Forelimb muscle (tissue), 1 donor: ENCODE results near the gene HIPK3. TPM values are rescaled to one million over a fixed set of nuclear protein-coding genes. Genes with fewer than 3 reads are reported as not detected.
"Not testable (repeated sequence)": the region's sequence is repeated elsewhere in the genome, so short reads cannot be mapped to it uniquely, and the experiment has no call there.

Experiments used
- DNase-seq: peaks from one replicate; pipeline ENCODE4 v3.0.0-alpha.2; 2013; ENCODE audit warnings: low read depth
- polyA plus RNA-seq: library from polyadenylated mRNA; unstranded; fragments of 120-200 nt; gene quantifications from one replicate; pipeline ENCODE4 v1.2.1, GENCODE V29; 2013; ENCODE audit not compliant: insufficient read length

HIPK3 gene
- polyA plus RNA-seq, 1 donor: 90.6 TPM

DNA sequence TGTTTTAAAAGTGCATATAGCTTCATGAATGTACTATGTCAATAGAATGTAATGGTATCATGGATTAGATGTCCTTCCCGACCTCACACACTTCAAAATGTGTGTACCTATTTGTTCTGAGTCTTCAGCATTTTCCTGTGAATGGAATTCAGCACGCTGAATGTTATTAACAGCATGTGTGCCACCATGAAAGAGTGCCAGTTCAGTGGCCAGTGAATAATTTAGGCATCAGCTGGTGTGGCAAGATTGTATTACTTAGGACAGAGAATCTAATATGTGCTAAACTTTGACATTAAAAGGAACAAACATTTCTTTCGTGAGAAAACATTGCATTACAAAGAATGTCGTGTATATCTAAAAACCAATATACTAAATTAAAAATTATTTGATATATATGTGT is 46.4 kb downstream of the HIPK3 start:
- no peak for DNase-seq

DNA sequence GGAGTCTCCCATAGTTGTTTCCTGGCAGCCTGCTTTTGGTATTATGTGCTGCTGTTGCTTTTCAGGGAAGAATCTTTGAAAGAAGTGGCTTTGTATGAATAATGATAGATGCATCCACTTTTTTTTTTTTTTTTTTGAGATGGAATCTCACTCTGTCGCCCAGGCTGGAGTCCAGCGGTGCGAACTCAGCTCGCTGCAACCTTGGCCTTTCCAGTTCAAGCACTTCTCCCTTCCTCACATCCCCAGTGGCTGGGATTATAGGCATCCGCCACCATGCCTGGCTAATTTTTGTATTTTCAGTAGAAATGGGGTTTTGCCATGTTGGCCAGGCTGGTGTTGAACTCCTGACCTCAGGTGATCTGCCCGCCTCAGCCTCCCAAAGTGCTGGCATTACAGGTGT is 49.6 kb downstream of the HIPK3 start:
- DNase-seq: not testable (repeated sequence)

DNA sequence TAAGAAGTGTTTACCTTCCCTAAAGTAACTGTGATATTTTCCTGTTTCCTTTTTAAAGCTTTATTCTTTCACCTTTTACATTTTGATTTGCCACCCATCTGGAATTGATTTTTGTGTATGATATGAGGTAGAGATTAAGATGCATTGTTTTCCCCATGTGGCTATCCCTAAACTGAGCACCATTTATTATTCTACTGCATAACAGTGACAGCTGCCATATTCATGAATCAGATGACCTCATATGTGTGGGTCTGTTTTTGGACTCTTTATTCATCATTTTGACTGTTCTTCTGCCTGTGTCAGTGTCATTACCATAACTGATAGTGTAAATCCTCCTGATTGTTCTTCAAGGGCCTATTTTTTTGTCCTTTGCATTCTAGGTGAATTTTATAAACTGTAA is 50.8 kb downstream of the HIPK3 start:
- no peak for DNase-seq

DNA sequence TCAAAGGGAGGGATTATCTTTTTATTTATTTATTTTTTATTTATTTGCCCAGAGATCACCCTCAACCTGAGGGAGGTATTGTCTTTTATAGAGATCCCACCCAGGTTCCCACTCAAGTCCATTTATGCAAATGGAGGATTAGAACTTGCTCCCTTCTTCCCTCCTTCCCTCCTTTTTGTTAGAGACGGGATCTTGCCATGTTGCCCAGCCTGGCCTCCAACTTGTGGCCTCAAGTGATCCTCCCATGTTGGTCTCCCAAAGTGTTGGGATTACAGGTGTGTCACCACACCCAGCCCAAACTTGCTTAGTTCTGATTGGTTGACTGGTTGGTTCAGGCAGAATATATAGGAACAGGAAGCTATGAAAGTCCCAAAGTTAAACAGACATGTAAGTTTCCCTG is 51.9 kb downstream of the HIPK3 start:
- no peak for DNase-seq

DNA sequence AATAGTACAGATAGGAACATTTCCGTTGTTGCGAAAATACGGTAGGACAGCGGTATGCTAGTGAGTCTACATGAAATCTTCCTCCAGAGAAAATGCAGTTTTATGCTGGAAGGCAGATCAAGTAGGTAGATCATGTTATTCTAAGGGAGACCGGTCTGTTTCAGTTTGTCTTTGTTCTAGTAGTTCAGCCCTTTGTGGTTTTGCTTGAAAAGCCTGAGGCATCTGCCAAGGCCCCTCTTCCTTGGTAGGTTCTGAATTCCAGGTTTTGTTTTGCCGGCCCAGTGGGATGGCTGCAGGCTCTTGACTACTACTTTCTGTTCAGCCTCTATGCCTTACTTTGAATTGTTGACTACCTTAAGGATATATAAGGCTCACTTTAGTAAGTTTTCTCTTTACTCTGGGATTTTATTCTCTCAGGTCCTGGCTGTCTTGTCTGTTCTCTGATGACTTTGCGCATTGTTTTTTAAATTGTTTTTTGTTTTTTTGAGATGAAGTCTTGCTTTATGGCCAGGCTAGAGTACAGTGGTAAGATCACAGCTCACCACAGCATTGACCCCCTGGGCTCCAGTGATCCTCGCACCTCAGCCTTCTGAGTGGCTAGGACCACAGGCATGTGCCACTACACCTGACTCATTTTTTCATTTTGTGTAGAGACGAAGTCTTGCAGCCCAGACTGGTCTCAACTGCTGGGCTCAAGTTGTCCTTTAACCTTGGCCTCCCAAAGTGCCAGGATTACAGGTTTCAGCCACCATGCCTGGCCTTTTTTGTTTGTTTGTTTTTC is 53.7 kb downstream of the HIPK3 start:
- DNase-seq: no peak

DNA sequence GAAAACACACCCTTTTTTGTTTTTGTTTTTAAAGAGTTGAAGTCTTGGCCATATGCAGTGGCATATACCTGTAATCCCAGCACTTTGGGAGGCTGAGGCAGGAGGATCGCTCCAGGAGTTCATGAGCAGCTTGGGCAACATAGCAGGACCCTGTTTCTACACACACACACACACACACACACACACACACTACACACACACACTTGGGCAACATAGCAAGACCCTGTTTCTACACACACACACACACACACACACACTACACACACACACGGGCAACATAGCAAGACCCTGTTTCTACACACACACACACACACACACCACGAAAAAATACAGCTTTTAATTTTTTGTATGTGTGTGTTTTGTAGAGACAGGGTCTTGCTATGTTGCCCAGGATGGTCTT is 54.5 kb downstream of the HIPK3 start:
- no peak for DNase-seq

DNA sequence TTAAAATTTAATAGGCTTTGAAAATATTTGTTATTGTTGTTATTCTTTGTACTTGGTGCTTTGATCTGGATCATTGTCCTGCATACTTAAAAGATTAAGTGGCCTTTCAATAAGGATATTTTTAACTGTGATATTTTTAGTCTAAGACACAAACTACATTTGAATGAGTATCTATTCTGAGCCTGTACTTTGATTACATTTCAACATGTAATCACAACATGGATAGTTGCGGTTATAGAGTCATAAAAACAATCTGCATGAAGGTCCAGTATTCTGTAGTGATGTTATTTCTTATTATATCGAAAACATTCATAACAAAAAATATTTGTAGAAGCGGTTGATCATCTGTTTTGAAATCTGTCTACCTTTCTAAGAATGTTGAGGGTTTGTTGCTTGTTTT is 58.6 kb downstream of the HIPK3 start:
- DNase-seq: no peak

DNA sequence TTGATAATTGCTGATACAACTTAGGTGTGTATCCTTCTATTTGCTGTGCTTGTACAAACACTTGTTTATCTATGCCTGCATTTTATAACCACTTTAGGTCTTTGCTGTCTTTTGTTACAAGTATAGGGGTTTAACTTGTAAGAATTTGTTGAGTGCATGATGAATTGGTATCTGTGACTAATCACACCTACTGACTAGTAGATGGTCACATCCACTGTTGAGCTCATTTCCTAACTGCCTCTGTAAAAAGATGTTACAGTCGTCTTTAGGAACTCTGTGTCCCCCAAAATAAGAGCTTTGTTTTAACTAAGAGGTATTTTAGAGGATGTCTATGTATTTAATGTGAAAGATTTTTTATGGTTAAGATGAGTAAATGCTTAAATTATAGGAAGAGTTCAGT is 60.5 kb downstream of the HIPK3 start:
- no peak for DNase-seq

DNA sequence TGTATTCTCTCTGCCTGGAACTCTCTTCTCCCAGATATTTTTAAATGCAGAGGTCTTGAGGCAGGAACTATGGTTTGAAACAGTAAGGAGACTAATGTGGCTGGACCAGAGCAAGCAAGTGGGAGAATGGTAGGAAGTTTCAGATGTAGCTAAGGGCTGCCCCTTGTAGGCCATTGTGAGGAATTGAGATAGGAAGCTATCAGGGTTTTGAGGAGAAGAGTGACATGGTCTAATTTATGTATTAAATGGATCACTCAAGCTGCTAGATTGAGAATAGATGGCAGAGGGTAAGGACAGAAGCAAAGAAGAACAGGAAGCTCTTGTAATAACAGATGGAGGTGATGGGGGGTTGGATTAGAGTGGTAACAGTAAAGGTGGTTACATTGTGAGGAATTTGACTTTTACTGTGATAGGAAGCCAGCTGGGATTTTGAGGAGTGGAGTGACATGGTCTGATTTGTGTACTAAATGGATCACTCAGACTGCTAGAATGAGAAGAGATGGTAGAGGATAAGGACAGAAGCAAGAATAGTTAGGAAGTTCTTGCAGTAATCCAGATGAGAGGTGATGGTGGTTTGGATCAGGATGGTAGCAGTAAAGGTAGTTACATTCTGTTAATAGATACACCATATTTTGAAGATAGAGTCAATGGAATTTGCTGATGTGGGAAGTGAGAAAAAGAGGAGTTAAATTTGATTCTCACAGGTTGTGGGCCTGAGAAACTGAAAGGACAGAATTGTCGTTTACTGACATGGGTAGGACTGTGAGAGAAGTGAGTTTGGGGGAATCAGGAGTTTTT is 63.0 kb downstream of the HIPK3 start:
- DNase-seq: no peak

DNA sequence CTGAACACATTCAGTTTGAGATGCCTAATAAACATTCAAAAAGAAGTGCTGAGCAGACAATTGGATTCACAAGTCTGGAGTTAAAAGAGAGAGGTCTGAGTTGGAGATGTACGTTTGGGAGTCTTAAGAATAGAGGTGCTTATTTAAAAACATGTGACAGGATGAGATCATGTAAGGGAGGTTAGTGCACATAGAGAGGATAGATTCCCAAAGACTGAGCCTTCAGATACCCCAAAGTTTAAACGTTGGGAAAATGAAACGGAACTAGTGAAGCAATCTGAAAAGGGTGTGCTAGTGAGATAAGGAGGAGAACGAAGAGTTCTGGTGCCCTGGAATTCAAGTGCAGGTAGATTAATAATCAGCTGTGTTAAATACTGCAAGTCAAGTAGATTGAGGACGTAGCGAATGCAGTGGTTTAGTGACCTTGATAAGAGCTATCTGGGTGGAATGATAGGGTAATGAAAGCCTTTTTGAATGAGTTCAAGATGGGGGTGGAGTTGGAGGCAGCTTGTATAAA is 63.7 kb downstream of the HIPK3 start:
- no peak for DNase-seq

DNA sequence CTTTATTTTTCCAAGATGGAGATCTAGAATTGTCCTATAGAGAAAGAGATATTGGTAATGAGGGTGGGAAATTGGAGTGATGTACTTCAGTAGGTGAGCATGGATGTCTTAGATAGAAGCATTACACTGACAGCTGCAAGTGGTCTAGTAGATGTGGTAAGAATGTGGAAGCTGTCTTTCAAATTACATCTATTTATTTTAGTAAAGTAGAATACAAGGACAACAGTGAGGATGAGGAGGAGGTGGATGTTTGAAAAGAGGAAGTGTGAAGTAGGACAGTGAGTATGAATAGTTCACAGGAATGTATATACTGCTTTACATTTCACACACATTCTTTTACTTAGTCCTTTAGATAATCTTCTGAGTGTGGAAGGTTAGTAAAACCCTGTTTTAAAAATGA is 64.2 kb downstream of the HIPK3 start:
- DNase-seq: no peak

DNA sequence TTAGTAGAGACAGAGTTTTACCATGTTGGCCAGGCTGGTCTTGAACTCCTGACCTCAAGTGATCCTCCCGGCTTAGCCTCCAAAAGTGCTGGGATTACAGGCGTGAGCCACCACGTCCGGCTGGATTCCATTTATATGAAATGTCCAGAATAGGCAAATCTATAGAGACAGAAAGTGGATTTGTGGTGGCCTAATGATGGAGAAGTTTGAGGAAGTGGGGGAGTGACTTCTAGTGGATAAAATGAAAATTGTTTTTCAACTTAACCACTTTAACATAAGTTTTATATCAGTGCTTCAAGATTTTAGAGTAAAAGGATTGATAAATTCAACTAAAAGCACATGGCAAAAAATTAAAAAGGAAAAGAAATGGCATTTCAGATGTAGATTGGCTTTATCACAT is 66.2 kb downstream of the HIPK3 start:
- DNase-seq: no peak

DNA sequence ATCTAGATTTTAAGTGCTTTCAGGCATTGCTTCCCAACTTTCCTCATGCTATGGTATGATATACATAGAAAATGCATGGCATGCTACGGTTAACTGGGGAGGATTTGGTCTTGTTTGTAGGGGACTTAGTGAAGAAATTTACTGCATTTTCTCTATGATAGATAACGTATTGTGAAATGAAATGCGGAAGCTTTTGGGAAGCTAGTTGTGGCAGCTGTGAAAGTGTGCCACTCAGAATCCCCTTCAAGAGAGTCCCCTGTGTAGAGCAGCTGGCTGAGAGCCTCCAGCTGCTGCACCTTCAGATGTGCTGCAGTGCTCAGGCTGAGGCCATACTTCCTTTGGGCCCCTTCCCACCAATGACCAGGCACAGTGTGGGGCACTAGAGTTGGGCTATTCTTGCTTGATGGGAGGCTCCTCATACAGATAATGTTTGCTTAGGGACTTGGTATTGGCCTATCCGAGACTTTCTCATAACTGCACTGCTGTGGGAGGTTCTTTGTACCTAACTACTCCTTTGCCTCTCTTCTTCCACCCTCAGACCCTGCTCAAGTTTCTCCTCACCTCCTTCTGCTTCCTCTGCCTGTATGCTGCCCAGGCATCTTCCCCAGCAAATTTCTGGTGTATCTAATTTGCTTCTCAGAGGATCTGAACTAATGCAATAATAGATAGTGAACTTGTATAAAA is 67.3 kb downstream of the HIPK3 start:
- no peak for DNase-seq

DNA sequence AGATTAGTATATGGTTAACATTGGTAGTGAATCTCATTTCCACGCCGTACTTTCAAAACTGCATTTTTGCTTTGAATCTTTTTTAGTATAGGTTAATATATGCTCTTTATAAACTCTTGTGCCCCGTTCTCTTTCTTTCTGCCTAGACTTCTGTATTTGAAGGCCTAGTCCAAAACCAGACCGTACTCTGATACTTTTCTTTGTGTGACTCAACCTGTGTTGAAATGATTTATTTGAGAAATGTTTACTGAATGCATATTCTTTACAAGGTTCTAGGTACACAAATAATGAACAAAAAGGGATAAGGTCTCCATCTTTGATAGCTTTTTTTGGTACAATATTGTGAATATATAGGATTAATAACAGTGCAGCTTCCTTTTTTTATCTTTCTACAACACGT is 68.3 kb downstream of the HIPK3 start:
- no peak for DNase-seq

DNA sequence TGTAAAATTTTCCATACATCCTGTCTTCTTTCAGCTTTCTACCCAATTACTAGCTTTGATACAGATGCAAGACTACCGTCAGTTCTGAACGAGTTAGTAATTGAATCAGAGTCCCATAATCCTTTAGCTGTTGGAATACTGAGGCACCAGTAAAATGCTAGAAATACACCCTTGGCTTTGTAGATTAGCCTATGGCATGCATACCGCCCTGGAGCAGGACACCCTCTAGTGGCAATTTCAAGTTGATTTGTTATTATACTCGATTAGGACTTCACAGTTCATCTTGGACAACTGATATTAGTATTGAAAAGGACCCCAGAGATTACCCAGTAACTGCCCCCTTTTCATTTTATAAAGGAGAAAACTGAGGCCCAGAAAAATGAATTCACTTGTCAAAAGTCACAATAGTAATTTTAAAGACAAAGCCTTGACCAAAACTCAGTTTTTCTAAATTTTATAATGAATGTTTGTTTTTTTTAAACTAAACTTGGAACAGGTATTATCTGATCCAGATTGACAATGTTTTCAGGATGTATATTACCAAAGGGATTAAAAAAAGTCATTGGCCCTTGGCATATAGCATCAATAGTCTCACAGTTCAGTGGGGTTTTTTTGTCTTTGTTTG is 72.6 kb downstream of the HIPK3 start:
- DNase-seq: peak; percentile 24

DNA sequence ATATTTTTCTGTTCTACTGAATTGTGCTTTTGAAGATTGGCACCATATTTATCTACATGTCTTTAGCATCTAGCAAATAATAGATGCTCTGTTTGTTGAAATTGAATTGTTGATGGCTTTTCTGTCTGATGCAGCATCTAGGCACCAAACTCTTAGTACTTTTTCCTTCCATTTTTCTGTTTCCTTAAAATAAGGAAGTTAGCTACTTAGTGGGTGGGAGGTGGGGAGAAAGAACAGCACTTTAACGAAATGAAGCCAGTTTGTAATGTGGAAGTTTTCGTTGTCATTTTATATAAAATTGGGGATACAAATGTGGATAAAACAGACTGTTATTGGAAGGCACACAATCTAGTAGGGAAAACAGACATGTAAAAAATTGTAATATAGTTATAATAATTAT is 76.6 kb downstream of the HIPK3 start:
- DNase-seq: no peak

DNA sequence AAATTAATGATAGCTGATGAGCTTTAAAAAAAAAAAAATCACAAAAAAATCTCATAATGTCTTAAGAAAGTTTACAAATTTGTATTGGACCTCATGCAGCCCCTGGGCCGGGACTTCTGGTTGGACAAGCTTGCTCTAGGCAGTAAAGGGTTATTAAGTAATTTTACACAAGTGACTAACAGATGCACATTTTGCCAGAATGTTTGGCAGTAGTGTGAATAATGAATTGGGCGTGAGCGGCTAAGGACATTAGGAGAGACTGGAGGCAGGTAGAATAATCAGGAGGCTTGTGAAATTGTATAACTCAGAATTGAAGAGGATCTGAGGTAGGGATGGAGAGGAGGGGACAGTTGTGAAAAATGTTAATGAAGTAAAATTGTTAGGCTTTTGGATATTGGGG is 77.4 kb downstream of the HIPK3 start:
- no peak for DNase-seq

DNA sequence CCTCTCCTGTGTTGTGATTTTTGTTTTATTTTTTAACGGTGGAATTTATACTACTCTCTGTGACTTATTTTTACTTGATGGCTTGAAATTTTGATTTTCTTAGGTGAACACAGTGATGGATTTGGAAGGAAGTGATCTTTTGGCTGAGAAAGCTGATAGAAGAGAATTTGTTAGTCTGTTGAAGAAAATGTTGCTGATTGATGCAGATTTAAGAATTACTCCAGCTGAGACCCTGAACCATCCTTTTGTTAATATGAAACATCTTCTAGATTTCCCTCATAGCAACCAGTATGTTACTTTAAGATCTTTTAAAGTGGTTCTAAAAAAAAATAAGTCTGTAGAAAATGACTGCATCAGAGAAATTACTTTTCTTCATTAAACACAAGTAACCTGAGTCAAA is 82.1 kb downstream of the HIPK3 start:
- DNase-seq: no peak

DNA sequence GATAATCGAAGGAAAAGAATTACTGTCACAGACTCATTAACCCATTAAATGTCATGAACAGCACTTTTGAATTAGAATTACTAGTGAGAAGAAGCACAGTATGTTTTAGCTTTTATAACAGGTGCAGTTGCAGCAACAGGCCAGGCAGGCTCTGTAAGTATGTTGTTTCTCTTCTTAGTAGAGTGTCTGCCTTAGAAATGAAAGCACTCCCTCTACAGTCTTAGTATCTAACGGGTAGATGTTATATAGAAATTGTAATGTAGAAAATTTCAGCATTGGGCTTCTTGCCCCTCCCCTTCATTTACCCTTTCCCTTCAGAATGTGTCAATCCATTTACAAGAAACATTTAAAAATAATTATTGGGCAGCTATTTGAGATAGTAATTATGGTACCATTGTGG is 87.4 kb downstream of the HIPK3 start:
- no peak for DNase-seq

DNA sequence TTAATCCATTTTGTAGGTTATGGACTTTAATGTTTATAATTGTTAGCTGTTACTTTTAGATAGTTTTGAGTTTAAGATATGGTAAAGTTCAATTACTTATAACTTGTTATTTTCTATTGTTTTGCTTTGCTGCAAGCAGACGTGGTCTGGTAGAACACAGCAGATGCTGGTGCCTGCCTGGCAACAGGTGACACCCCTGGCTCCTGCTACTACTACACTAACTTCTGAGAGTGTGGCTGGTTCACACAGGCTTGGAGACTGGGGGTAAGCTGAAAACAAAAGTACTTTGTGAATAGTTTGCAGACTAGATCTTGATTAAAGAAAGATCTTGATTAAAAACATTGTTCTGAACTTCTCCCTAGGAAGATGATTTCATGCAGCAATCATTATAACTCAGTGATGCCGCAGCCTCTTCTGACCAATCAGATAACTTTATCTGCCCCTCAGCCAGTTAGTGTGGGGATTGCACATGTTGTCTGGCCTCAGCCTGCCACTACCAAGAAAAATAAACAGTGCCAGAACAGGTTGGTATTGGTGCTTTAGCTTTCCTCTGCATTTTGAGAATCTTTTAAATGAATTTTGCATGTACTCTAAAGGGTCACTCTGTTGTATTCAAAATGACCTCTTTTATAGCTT is 90.4 kb downstream of the HIPK3 start:
- DNase-seq: no peak

DNA sequence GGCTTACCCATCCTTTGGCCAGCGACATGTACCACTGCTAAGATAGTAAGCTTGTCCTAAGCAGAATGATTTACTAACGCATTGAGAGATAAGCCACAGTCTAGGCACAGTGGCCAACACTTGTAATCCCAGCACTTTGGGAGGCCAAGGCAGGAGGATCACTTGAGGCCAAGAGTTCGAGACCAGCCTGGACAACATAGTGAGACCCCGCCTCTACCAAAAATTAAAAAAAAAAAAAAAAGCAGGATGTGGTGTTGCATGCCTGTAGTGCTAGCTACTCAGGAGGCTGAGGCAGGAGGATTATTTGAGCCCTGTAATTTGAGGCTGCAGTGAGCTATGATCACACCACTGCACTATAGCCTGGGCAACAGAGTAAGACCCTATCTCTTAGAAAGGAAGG is 93.1 kb downstream of the HIPK3 start:
- no peak for DNase-seq
